GM21381 (cell line): Measurements from ENCODE around the gene ERAS.

ENCODE experiments used
- ATAC-seq: cut with Tn5 transposase; IDR thresholded peaks from one replicate; pipeline ENCODE4 v1.9.1; 2021; ENCODE audit warnings: mild to moderate bottlenecking, moderate library complexity; ENCODE audit not compliant: unreplicated experiment

ERAS gene, protein sequence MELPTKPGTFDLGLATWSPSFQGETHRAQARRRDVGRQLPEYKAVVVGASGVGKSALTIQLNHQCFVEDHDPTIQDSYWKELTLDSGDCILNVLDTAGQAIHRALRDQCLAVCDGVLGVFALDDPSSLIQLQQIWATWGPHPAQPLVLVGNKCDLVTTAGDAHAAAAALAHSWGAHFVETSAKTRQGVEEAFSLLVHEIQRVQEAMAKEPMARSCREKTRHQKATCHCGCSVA

DNA sequence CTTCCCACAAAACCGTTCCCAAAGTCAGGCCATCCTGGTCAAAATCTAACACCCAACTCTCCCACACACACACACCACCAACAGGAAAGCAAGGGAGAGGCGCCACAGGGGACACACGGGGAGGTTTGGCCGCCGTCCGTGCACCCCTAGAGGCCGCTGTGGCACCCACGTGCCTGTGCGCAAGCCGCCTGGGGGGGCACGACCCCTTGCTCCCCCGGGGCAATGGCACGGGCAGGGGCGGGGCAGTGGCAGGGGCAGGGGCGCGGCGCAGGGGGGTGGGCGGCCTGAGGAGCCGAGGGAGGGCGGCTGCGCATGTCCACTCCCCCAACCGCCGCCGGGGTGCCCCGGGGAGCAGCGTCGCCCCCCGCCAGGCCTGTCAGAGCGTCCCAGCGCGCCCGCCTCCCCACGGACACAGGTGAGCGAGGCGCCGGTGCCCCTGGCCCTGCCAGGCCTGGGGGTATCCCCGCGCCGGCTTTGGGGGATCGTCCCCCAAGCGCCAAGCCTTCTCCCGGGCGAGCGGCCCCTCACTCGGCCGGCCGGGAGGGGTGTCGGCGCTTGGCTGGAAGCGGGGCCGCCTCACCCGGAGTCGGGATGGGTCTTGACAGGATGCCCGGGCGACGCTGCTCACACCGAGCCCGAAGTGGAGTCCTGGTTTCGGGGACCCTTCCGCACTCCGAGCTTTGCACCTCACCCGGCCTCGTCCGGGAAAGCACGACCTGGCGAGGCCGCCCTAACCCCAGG is at the start of gene ERAS:
TSS of gene ERAS (plus strand) at position 379 of the 741 bp plus-strand sequence. CDS start 2,611 bp downstream, outside the sequence.
- no peak for ATAC-seq

DNA sequence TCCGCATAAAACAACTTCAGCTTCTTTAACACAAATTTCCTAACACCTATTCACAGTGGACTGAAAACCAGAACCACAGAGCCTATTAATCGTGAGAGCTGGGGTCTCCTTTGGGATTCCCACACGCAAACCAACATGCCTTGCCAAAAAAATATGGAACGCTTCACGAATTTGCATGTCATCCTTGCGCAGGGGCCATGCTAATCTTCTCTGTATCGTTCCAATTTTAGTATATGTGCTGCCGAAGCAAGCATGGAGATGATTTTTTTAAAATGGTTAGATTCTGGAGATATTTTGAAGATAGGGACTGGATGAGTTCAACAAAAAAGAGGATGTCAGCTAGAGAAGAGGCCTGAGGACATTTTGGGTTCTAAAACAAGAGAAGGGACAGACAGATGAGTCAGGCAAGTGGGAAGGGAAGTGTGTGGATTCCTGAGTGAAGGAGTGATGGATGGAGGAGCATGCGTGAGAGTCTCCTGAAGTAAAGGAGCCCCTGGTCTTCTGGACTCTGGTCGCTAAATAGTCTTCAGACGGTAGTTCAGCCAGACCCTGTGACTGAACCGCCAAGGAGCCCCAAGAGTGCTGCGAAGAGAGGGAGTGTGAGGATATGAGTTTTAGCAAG is 49.4 kb upstream of the ERAS start:
- ATAC-seq = no peak

DNA sequence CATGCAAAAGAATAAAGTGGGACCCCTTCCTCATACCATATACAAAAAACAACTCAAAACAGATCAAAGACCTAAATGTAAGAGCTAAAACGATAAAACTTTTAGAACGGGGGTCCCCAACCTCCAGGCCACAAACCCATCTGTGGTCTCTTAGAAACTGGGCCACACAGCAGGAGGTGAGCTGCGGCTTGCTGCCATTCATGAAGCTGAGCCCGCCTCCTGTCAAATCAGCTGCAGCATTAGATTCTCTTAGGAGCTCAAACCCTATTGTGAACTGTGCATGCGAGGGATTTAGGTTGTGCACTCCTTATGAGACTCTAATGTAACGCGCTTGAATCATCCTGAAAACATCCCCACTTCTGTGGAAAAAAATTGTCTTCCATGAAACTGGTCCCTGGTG is 46.9 kb upstream of the ERAS start:
- no peak for ATAC-seq

DNA sequence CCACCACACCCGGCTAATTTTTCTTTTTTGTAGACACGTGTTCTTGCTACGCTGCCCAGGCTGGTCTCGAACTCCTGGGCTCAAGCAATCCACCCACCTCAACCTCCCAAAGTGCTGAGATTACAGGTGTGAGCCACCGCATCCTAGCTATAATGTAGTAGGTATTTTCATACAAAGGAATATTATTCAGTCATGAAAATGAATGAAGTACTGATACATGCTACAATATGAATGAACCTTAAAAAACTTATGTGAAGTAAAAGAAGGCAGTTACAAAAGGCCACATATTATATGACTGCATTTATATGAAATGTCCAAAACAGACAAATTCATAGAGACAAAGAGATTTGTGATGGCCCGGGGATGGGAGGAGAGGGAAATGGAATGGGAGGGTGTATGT is 44.6 kb upstream of the ERAS start:
- ATAC-seq = no peak

DNA sequence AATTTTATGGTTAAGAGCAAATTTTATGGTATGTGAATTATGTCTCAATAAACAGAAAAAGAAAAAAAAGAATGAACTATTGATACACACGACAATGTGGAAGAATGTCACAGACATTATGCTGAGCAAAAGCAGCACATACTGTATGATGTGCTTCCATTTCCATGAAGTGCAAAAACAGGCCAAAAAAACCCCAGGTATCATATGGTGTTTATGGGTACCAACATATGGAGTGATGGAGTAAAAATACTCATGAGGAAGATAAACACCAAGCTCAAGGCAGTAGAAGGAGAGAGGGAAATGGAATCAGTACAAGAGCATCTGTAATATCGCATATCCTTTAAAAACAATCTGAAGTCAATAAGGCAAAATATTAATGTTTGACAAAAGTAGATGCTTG is 44.1 kb upstream of the ERAS start:
- ATAC-seq = no peak

DNA sequence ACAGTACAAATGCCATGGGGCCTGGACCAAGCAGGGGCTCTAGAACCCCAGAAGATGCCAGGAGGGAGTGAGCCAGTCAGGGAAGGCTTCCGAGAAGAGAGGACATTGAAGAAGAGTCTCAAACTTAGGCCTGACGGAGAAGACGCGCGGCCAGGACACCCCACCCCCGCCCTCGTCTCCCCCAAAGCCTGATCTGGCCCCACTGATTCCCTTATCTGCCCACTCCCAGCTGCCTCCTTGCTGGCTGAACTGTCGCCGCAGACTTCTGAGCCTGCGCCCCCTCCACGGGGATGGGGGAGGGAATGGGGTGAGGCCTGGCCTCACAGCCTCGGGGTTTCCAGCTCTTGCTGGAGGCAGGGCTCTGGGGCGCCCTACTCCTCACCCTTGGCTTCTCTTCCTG is 43.5 kb upstream of the ERAS start:
- ATAC-seq = no peak

DNA sequence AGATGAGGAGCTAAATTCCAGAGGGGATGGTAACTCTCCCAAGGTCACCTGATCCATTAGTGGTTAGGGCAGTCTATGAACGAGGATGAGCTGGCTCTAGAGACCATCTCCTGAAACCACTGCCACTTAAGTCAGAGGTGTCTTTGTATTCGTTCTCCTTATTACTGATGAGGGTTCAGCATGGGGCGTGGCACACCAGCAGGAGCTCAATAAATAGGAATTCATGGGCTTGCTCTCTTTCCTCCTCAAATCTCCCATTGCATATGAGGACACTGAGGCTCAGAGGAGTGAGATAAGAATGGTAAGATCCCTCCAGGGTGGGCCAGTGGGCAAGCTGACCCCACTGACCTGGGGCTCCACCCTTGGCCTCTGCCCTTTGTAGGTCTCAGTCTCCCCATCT is 41.6 kb upstream of the ERAS start:
- ATAC-seq = no peak

DNA sequence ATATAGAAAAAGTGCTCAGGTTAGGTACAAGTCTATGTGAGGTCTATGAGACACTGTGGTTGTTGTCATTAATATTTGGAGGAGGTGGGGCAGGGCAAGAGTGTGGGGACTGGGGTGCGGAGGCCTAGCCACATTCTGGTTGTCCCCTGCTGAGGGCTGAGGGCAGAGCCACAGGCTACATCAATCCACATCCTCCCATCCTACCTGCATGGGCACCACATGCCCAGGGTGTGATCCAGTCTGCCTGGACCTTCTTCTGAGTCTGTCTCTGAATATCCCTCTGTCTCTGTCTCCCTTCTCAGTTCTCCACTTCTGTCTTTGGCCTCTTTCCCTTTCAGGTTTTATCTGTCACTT is 41.1 kb upstream of the ERAS start:
- no peak for ATAC-seq

DNA sequence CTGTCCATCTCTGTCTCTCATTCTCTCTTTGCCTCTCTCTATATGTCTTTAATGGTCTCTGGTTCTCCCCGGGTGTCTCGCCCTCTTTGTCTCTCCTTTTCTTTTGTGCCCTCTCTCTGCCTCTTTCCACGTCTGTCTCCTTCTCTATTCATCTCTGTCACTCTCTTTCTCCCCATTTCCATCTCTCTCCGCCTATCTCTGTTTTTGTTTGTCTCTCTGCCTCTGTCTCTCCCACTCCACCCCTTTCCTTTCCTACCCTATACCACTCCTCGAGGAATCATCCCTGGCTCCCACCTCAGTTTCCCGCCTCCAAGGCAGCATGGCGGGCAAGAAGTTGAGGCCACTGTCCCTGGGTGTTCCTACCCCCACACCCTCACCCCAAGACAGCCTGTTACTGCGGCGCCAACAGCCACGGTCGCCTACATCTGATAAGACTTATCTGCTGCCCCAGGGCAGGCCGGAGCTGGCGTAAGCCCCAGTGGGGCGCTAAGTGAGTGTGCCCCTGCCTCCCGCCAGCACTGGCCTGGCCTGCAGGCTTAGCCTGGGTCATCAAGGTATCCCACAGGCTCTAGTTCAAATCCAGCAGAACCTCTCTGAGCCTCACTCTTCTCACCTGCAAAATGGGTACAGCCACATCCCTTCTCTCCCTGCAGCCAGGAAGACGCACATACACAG is 40.6 kb upstream of the ERAS start:
- no peak for ATAC-seq

DNA sequence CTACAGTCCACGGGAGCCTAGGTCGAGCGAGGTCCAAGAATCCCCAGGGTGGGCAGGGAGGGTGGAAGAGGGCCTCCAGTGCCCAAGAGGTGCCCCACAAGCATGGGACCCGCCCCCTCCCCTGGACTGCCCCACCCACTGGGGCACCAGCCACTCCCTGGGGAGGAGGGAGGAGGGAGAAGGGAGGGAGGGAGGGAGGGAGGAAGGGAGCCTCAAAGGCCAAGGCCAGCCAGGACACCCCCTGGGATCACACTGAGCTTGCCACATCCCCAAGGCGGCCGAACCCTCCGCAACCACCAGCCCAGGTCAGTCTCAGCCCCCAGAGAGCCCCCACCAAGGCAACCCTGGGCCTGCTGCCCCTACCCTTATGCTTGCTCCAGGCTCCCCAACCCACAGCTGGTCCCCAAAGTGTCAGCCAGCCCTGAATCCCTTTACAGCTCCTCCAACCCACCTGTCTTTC is 39.9 kb upstream of the ERAS start, which contains the start of gene GATA1:
TSS of gene GATA1 (plus strand) at position 250 of the 460 bp plus-strand sequence. CDS start 4,520 bp downstream, outside the sequence.
- ATAC-seq = no peak

DNA sequence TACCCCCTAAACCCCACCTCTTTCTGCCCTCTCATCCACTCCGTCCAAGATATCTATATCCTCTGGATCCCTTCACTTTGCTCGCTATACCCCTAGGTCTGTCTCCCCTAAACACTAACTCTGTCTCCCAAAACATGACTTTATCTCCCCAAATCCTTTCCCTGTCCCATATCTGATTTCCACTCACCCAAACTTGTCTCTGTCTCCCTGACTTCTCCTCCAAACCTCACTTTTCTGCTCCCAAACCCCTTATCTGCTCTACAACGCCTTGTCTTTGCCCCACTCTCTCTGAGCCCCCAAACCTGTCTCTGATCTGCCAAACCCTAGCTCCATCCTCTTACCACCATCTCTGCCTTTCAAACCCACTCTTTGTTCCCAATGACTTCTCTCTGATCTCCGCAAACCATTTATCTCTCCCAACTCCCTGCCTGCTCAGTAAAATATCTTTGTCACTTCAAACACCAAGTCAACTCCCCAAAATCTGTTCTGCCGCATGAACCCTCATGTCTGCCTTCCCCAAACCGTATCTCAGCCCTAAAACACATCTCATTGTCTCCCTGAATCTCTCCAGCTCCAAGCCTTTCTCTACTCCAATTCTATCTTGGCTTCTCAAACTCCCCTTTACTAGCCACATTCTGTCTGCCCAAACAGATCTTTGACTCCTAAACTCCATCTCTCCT is 39.3 kb upstream of the ERAS start:
- ATAC-seq = no peak

DNA sequence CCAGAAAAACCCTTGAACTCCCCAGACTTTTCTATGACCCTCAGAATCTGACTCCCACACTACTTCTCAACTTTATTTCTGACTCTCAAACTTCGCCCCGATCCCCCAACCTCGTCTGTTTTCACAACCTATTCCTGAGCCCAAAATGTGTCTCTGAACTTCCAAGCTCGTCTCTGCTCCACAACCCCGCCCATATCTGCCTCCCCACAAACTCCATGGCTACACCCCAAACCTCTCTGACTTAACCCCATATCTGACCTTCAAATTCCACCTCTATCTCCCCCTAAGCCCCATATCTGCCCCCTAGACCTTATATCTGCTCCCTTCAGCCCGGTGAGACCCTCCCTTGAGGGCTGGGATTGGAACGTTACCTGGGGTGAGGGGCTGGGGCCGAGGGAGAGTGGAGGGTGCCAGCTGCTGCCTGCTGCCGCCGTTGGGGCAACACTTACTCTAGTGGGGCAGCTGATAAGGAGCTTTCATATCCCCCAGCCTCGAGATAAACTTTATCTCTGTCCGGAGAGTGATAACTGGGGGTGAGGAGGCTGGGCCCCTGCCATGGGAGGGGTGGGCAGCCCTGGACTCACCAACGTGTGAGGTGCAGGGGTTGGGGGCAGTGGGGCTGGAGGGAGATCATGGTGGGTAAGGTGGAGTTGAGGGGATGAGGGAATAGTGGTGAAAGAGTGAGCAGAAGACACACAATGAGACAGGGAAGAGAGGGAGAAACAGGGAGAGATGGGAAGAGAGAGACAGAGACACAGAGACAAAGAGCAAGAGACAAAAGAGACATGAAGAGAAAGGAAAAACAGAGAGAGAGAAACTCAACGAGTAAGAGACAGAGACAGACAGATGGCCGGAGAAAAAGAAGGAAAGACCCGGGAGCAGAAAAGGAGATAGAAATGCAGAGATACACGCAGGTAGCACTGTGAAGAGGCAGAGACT is 38.5 kb upstream of the ERAS start:
- no peak for ATAC-seq

DNA sequence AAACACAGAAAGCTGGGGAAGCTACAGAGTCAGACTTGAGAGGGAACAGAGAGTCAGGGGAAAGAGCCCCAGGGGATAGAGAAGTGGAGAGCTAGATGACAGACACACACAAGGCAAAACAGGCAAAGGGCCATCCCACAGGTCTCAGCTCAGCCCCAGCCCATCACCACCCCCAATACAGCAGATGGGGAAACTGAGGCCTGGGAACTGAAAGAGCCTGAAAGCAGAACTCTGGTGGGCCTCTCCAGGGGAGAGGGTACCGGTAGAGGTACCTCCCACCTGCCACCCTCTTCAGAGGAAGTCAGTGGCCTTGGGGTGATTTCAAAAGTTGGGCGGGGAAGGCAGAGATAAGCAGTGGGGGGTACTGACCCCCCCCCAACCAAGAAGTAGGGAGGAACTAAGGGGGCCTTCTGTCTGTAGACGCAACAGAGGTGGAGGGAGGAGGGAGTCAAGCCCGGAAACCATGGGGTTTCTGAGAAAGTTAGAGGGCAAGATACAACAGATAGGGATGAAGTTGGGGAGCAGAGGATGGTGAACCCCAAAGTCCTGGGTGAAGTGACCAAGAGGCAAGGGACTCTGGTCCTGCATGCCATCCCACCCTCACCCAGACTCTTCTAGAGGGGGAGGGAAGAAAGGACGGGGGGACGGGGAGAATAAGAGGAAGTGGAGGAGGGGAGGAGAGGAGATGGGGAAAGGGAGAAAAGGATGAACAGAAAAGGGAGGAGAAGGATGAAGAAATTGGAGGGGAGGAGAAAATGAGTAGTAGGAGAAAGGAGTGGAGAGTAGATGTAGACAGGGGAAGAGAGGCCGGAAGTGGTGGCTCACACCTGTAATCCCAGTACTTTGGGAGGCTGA is 36.7 kb upstream of the ERAS start:
- ATAC-seq = no peak

DNA sequence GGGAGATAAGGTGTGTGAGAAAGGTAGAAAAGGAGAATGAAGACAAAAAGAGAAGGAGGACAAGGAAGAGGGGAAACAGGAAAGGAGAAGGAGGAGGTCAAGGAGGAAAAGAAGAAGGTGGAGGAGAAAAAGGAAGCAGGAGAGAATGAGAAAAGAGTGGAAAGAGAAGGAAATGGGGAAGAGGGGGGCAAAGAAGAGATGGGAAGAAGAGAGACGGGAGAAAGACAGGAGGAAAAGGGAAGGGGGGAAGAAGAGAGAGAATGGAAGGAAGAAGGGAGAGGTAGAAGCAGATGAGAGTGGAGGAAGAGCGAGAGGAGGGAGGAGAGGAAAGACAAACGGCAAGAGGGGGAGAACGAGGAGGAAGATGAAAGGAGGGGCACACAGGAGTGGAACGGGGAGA is 35.8 kb upstream of the ERAS start:
- ATAC-seq = no peak

DNA sequence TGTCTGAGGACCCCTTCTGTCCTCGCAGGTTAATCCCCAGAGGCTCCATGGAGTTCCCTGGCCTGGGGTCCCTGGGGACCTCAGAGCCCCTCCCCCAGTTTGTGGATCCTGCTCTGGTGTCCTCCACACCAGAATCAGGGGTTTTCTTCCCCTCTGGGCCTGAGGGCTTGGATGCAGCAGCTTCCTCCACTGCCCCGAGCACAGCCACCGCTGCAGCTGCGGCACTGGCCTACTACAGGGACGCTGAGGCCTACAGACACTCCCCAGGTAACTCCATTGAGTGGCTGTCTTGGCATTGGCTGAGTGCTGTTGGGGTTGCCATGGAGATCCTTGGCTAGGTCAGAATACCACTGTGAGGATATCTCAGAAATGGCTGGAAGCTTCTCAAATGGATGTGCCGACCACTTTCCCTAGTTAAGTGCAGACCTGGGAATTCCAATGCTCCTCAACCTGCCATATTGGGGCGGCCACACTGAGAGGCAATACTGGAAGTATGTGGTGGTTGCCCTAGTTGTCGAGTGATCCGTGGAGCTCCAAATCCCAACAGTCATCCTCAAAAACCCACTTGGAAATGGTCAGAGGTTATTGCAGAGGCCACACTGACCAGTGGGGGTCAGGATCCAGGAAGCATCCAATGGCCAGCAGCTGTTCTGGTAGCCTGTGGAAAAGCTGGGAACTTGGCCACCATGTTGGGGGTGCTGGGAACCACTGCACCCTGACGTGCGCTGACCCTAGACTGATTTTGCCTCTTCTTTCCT is 35.1 kb upstream of the ERAS start:
- ATAC-seq = no peak

DNA sequence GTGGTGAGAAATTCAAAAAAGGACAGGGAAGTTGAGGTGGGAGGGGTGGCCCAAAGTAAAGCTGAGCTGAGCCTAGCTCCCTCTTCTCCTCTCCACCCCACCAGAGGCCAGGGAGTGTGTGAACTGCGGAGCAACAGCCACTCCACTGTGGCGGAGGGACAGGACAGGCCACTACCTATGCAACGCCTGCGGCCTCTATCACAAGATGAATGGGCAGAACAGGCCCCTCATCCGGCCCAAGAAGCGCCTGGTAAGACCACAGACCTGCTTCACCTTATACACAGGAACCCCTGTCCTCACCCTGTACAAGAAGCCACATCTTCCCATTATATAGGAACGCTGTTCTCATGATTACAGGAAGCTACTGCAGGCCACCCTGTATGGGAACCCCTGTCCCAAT is 34.1 kb upstream of the ERAS start:
- ATAC-seq = no peak

DNA sequence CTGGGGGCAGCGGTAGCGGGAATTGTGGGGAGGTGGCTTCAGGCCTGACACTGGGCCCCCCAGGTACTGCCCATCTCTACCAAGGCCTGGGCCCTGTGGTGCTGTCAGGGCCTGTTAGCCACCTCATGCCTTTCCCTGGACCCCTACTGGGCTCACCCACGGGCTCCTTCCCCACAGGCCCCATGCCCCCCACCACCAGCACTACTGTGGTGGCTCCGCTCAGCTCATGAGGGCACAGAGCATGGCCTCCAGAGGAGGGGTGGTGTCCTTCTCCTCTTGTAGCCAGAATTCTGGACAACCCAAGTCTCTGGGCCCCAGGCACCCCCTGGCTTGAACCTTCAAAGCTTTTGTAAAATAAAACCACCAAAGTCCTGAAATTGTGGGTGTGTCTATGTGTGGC is 32.4 kb upstream of the ERAS start:
- no peak for ATAC-seq

DNA sequence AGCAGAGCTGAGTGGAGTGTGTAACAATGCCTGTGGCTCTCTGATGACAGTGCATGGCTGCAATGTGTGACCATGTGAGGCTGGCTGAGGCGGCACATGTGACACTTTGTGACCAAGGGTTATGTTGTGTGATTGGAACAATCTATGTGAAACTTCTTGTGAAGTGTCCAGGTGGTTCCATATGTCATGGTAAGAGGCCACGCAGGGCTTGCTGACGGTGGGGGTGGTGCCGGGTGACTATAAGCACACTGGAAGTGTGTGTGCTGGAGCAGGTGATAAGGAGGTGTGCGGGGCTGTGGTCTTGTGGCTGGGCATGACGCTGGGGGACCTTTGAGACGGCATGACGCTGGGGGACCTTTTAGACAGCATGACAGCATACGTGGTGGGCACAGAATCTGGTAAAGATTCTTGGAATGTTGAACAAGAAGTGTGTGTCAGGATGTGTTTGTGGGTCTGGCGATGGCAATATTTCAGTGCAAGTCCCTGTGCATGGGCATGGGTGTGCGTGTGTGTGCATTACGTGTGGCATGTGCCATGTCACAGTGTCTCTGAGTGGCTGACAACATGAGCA is 31.9 kb upstream of the ERAS start:
- ATAC-seq = no peak
